ENCODE data around the gene CSF2RB.

GRCh38 chr22:36976606-36977005, 63.2 kb downstream of the CSF2RB start:
- TF ChIP-seq POLR2A (IDR thresholded peaks at IDR 0.05; ENCODE audit: low read length) = no peak
- TF ChIP-seq GATA1 (IDR thresholded peaks at IDR 0.05; ENCODE audit: low read depth, low read length) = no peak
